ENCODE measurements around the gene SCAMP2. TPM values are rescaled to one million over a fixed set of nuclear protein-coding genes. Genes with fewer than 3 reads are reported as not detected.

Gene SCAMP2
- total RNA-seq, 2 donors from 2014 or later, result 62.1 to 84.5 TPM

- ATAC-seq (ENCODE audit: insufficient number of reproducible peaks, low FRiP score, low read depth) (no peak), DNase-seq (ENCODE audit: low spot score) (no peak)
- Histone ChIP-seq H3K4me3 (no peak overlapping the region), H3K27ac (no peak overlapping the region), H3K9me3 (no peaks in the 10 kb centered on the region), H3K36me3 (no peaks in the 10 kb centered on the region), H3K27me3 (replicated peaks; ENCODE audit: insufficient read depth) (no peaks in the 10 kb centered on the region), H3K4me1 (ENCODE audit: control insufficient read depth in 1 of 2, low read depth in 2 of 2) (peaks cover 5 to 9% of the 10 kb centered on the region in 2 donors)
- TF ChIP-seq CTCF (IDR thresholded peaks at IDR 0.05), result no peak
Observed at GRCh38 chr15:74884428-74885223, 11.5 kb upstream of the SCAMP2 start.

- Histone ChIP-seq H3K27me3 (replicated peaks; ENCODE audit: insufficient read depth) (no peaks in the 10 kb centered on the region), H3K4me3 (no peak overlapping the region), H3K36me3 (no peaks in the 10 kb centered on the region), H3K4me1 (ENCODE audit: control insufficient read depth in 1 of 2, low read depth in 2 of 2) (no peaks in the 10 kb centered on the region), H3K27ac (no peak overlapping the region), H3K9me3 (no peaks in the 10 kb centered on the region)
- no peak for TF ChIP-seq CTCF (IDR thresholded peaks at IDR 0.05)
- no peak for ATAC-seq (ENCODE audit: insufficient number of reproducible peaks, low FRiP score, low read depth)
- no peak for DNase-seq (ENCODE audit: low spot score)
Observed at GRCh38 chr15:74882528-74882927, 9.4 kb upstream of the SCAMP2 start.

- DNase-seq (ENCODE audit: low spot score) (no peak), ATAC-seq (ENCODE audit: insufficient number of reproducible peaks, low FRiP score, low read depth) (no peak)
- Histone ChIP-seq H3K4me1 (ENCODE audit: control insufficient read depth in 1 of 2, low read depth in 2 of 2) (peaks cover 0 to 5% of the 10 kb centered on the region in 2 donors), H3K36me3 (no peaks in the 10 kb centered on the region), H3K4me3 (no peak overlapping the region), H3K27ac (no peak overlapping the region), H3K9me3 (no peaks in the 10 kb centered on the region), H3K27me3 (replicated peaks; ENCODE audit: insufficient read depth) (no peaks in the 10 kb centered on the region)
- no peak for TF ChIP-seq CTCF (IDR thresholded peaks at IDR 0.05)
Observed at GRCh38 chr15:74878273-74878672, 5.1 kb upstream of the SCAMP2 start.

GRCh38 chr15:74873756-74874424 lies 725 bp upstream of the SCAMP2 start:
- H3K36me3 ChIP-seq, result no peaks in the 10 kb centered on the region
- peaks cover 32 to 41% of the 10 kb centered on the region in 2 donors for H3K4me1 ChIP-seq (ENCODE audit: control insufficient read depth in 1 of 2, low read depth in 2 of 2)
- H3K9me3 ChIP-seq, result no peaks in the 10 kb centered on the region
- ATAC-seq (ENCODE audit: insufficient number of reproducible peaks, low FRiP score, low read depth) (no peak), DNase-seq (ENCODE audit: low spot score) (no peak)
- peak overlapping the region; percentile 87 for H3K4me3 ChIP-seq
- TF ChIP-seq CTCF (IDR thresholded peaks at IDR 0.05), result no peak
- peak overlapping the region; percentile 16 to 45 for H3K27ac ChIP-seq
- H3K27me3 ChIP-seq (replicated peaks; ENCODE audit: insufficient read depth), result no peaks in the 10 kb centered on the region

- no peaks in the 10 kb centered on the region for H3K36me3 ChIP-seq
- peak overlapping the region; percentile 84 to 92 for H3K27ac ChIP-seq
- H3K4me1 ChIP-seq (ENCODE audit: control insufficient read depth in 1 of 2, low read depth in 2 of 2), result peaks cover 44 to 51% of the 10 kb centered on the region in 2 donors
- ATAC-seq (ENCODE audit: insufficient number of reproducible peaks, low FRiP score, low read depth), result no peak
- H3K27me3 ChIP-seq (replicated peaks; ENCODE audit: insufficient read depth), result no peaks in the 10 kb centered on the region
- no peak for DNase-seq (ENCODE audit: low spot score)
- peak overlapping the region; percentile 87 for H3K4me3 ChIP-seq
- no peak for TF ChIP-seq CTCF (IDR thresholded peaks at IDR 0.05)
- no peaks in the 10 kb centered on the region for H3K9me3 ChIP-seq
Observed at GRCh38 chr15:74872702-74873035, 496 bp downstream of the SCAMP2 start.
